Uterus (tissue), 4 donors: ENCODE data around the gene AKNA. TPM values are rescaled to one million over a fixed set of nuclear protein-coding genes. Genes with fewer than 3 reads are reported as not detected.
A peak's percentile ranks its signal among the peaks of the same experiment; 100 is the strongest.
"Not testable (repeated sequence)": the region's sequence is repeated elsewhere in the genome, so short reads cannot be mapped to it uniquely, and the experiment has no call there.

Experiments
- DNase-seq, 2 donors: peaks; one replicate each; pipeline ENCODE4 v3.0.0-alpha.2; 2019 to 2020
- H3K27ac ChIP-seq, 2 donors: fragments of 200-600 bp; sonication (generic); 1 replicate in 1 of 2; 2 replicates in 1 of 2; pipeline ENCODE4 v1.5.1; 2016 to 2018
- H3K27me3 ChIP-seq, 2 donors: fragments of 200-600 bp; sonication (generic); one replicate each; pipeline ENCODE4 v1.5.1; 2018 to 2019; ENCODE audit warnings: control low read depth in 1 of 2
- H3K36me3 ChIP-seq, 2 donors: fragments of 200-600 bp; sonication (generic); one replicate each; pipeline ENCODE4 v1.5.1; 2019; ENCODE audit warnings: control low read depth in 1 of 2
- H3K4me1 ChIP-seq, 2 donors: fragments of 200-600 bp; sonication (generic); one replicate each; pipeline ENCODE4 v1.5.1; 2018 to 2019; ENCODE audit warnings: control low read depth in 1 of 2
- H3K4me3 ChIP-seq, 2 donors: fragments of 200-600 bp; sonication (generic); 1 replicate in 1 of 2; 2 replicates in 1 of 2; pipeline ENCODE4 v1.5.1; 2018 to 2019; ENCODE audit warnings: mild to moderate bottlenecking in 1 of 2
- H3K9me3 ChIP-seq, 2 donors: fragments of 200-600 bp; sonication (generic); one replicate each; pipeline ENCODE4 v1.5.1; 2019; ENCODE audit warnings: control low read depth in 1 of 2
- POLR2A ChIP-seq, 2 donors: fragments of 450-650 bp; IDR thresholded peaks; one replicate each; pipeline ENCODE4 v1.6.1; 2016; ENCODE audit warnings: antibody characterized with exemption in 2 of 2, mild to moderate bottlenecking in 1 of 2, moderate library complexity in 1 of 2
- intact Hi-C: fragments of 100-400 bp; cut with DNase I; formaldehyde crosslinking; loops from one replicate; pipeline ENCODE4 v1.15.1; 2023; ENCODE audit warnings: low total_unique reads
- total RNA-seq, 4 donors: library from RNA; depleted of rRNA in 3 of 4; stranded (reverse); fragments of >200 nt in 3 of 4; gene quantifications; one replicate each; pipeline versions ENCODE4 v1.1.0 to v1.2.4, GENCODE V29; 2014 to 2023
- TF ChIP-seq, protein P1 (sequence below), 4 experiments: fragments of 200-600 bp in 2 of 4; fragments of 450-650 bp in 2 of 4; sonication (generic) in 2 of 4; IDR thresholded peaks; one replicate each; pipeline ENCODE4 v1.5.1; 2016 to 2019; ENCODE audit warnings: antibody characterized with exemption in 4 of 4, mild to moderate bottlenecking in 2 of 4, moderate library complexity in 1 of 4
- donor health status: DM: yes; HTN: yes; CAD: no.

AKNA gene
- total RNA-seq, 4 donors from 2014 or later = 24.1 to 123 (median 34.3) TPM

DNA sequence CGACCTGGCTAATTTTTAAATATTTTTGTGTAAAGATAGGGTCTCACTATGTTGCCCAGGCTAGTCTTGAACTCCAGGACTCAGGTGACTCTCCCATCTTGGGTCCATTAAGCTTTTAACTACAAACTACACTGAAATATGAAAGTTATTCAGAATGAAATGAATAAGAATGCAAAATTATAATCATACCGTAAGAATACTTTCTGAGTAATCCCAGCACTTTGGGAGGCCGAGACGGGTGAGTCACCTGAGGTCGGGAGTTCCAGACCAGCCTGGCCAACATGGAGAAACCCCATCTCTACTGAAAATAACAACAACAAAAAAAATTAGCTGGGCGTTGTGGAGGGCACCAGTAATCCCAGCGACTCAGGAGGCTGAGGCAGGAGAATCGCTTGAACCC, 66.0 kb downstream of the AKNA start:
- H3K9me3 ChIP-seq = no peaks in the 10 kb centered on the region
- H3K4me3 ChIP-seq = no peak overlapping the region
- H3K36me3 ChIP-seq = no peaks in the 10 kb centered on the region
- H3K27ac ChIP-seq = no peak overlapping the region
- TF ChIP-seq, protein P1, sequence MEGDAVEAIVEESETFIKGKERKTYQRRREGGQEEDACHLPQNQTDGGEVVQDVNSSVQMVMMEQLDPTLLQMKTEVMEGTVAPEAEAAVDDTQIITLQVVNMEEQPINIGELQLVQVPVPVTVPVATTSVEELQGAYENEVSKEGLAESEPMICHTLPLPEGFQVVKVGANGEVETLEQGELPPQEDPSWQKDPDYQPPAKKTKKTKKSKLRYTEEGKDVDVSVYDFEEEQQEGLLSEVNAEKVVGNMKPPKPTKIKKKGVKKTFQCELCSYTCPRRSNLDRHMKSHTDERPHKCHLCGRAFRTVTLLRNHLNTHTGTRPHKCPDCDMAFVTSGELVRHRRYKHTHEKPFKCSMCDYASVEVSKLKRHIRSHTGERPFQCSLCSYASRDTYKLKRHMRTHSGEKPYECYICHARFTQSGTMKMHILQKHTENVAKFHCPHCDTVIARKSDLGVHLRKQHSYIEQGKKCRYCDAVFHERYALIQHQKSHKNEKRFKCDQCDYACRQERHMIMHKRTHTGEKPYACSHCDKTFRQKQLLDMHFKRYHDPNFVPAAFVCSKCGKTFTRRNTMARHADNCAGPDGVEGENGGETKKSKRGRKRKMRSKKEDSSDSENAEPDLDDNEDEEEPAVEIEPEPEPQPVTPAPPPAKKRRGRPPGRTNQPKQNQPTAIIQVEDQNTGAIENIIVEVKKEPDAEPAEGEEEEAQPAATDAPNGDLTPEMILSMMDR (IDR thresholded peaks at IDR 0.05) = no peak
- no peaks in the 10 kb centered on the region for H3K4me1 ChIP-seq
- DNase-seq = no peak
- intact Hi-C loops = no loop called here
- no peaks in the 10 kb centered on the region for H3K27me3 ChIP-seq

DNA sequence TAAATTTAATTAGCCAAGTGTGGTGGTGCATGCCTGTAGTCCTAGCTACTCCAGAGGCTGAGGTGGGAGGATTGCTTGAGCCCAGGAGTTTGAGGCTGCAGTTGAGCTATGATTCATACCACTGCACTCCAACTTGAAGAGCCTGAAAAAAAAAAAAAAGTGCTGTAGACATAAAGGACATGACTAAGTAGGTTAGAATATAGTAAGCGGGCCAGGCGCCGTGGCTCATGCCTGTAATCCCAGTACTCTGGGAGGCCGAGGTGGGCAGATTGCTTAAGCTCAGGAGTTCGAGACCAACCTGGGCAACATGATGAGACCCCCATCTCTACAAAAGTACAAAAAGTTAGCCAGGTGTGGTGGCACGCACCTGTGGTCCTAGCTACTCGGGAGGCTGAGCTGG, 67.1 kb downstream of the AKNA start:
- intact Hi-C loops, H3K4me1 ChIP-seq, H3K27me3 ChIP-seq, H3K9me3 ChIP-seq, H3K36me3 ChIP-seq, H3K4me3 ChIP-seq, H3K27ac ChIP-seq: not testable (repeated sequence)
- peak; percentile 1 to 4 for DNase-seq

DNA sequence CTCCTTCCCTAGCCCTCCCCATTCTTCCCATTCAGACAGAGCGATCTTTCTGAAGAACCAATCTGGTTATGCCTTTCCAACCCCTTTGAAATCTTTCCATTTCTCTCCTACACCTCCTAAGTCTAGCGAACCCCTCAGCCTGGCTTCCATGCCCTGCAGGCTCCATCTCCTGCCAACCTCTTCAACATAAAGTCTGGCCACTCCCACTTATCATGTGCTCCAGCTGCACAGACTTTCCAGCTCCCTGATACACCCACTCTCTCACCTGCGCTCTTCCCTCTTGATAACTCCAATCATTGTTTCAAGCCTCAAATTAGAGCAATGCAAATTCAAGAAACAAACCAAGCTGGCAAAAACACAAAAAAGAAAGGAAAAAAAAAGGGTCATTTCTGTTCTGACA, 68.6 kb downstream of the AKNA start:
- DNase-seq = peak in 1 of 2 donors; percentile 8
- Histone ChIP-seq H3K4me3 (no peak overlapping the region), H3K27ac (no peak overlapping the region), H3K36me3 (no peaks in the 10 kb centered on the region), H3K4me1 (no peaks in the 10 kb centered on the region), H3K27me3 (no peaks in the 10 kb centered on the region), H3K9me3 (no peaks in the 10 kb centered on the region)
- TF ChIP-seq, protein P1 (IDR thresholded peaks at IDR 0.05) = no peak
- TF ChIP-seq POLR2A (IDR thresholded peaks at IDR 0.05) = no peak
- intact Hi-C loops = no loop called here

DNA sequence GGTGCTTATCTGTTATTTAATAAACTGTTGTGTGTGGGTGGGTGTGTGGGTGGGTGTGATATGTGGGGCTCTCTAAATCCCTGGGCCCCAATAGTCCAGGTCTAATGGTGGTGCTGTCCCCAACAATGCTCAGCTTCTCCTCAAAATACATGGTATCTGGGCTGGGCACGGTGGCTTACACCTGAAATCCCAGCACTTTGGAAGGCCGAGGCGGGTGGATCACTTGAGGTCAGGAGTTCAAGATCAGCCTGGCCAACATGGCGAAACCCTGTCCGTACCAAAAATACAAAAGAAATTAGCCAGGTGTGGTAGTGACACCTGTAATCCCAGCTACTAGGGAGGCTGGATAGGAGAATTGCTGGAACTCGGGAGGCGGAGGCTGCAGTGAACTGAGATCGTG, 69.4 kb downstream of the AKNA start:
- H3K36me3 ChIP-seq = no peaks in the 10 kb centered on the region
- no peak for TF ChIP-seq POLR2A (IDR thresholded peaks at IDR 0.05)
- TF ChIP-seq, protein P1 (IDR thresholded peaks at IDR 0.05) = no peak
- H3K27me3 ChIP-seq = no peaks in the 10 kb centered on the region
- peak in 1 of 2 donors; percentile 3 for DNase-seq
- no peak overlapping the region for H3K4me3 ChIP-seq
- H3K27ac ChIP-seq = no peak overlapping the region
- H3K9me3 ChIP-seq = no peaks in the 10 kb centered on the region
- intact Hi-C loops = no loop called here
- no peaks in the 10 kb centered on the region for H3K4me1 ChIP-seq

DNA sequence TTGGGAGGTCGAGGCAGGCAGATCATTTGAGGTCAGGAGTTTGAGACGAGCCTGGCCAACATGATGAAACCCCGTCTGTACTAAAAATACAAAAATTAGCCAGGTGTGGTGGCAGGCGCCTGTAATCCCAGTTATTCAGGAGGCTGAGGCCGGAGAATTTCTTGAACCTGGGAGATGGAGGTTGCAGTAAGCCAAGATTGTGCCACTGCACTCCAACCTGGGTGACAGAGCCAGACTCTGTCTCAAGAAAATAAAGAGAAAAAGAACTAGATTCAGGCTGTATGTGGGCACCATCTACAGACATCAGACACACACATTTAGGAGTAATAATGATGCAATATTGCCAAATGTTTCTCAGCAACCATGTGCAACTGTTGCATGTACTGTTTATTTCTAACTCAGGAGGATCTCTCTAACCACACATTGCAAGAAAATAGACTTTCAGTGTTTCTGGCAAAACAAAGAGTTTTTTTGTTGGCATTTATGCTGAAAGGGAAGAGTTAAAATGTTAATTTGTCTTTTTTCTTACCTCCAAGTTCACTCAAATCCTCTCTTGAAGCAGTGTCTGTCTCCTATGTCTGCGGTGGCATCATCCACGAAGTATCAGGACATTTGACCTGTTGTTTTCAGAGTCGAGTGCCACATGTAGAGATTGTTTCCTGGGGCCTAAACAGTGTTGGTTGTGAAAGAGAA, 70.0 kb downstream of the AKNA start:
- H3K27me3 ChIP-seq = no peaks in the 10 kb centered on the region
- TF ChIP-seq, protein P1 (IDR thresholded peaks at IDR 0.05) = no peak
- TF ChIP-seq POLR2A (IDR thresholded peaks at IDR 0.05) = no peak
- no peak overlapping the region for H3K4me3 ChIP-seq
- DNase-seq = peak; percentile 1 to 3
- H3K27ac ChIP-seq = no peak overlapping the region
- H3K9me3 ChIP-seq = no peaks in the 10 kb centered on the region
- no peaks in the 10 kb centered on the region for H3K36me3 ChIP-seq
- H3K4me1 ChIP-seq = no peaks in the 10 kb centered on the region
- intact Hi-C loops = no loop called here
